ENCODE measurements around the gene NCL.

Gene NCL

GRCh38 chr2:231463698-231464575 is at the start of gene NCL:
Gene NCL, minus strand, starts transcription at chr2:231464484. Its CDS starts 131 bp downstream, at chr2:231464353.
- peak; percentile 72 for DNase-seq (ENCODE audit: low read depth)

- DNase-seq (ENCODE audit: low read depth), result no peak
Observed at GRCh38 chr2:231513746-231514224, 49.5 kb upstream of the NCL start.

GRCh38 chr2:231512222-231512621 is 47.9 kb upstream of the NCL start:
- no peak for DNase-seq (ENCODE audit: low read depth)

- no peak for DNase-seq (ENCODE audit: low read depth)
Observed at GRCh38 chr2:231503766-231504165, 39.5 kb upstream of the NCL start.

- no peak for DNase-seq (ENCODE audit: low read depth)
Observed at GRCh38 chr2:231502596-231502995, 38.3 kb upstream of the NCL start.

GRCh38 chr2:231497651-231498050 is 33.4 kb upstream of the NCL start:
- DNase-seq (ENCODE audit: low read depth), result no peak

GRCh38 chr2:231494669-231495068 is 30.4 kb upstream of the NCL start:
- DNase-seq (ENCODE audit: low read depth), result no peak

- DNase-seq (ENCODE audit: low read depth), result no peak
Observed at GRCh38 chr2:231490801-231491200, 26.5 kb upstream of the NCL start.

GRCh38 chr2:231489990-231490389 is 25.7 kb upstream of the NCL start:
- DNase-seq (ENCODE audit: low read depth), result no peak

GRCh38 chr2:231488331-231488730 is 24.0 kb upstream of the NCL start:
- DNase-seq (ENCODE audit: low read depth), result no peak

GRCh38 chr2:231486851-231487596 is 22.7 kb upstream of the NCL start:
- DNase-seq (ENCODE audit: low read depth), result no peak

- no peak for DNase-seq (ENCODE audit: low read depth)
Observed at GRCh38 chr2:231483398-231484329, 19.4 kb upstream of the NCL start.

GRCh38 chr2:231482806-231483391 is 18.6 kb upstream of the NCL start:
- peak; percentile 51 for DNase-seq (ENCODE audit: low read depth)

GRCh38 chr2:231480781-231481180 is 16.5 kb upstream of the NCL start:
- no peak for DNase-seq (ENCODE audit: low read depth)

GRCh38 chr2:231479455-231479854 is 15.2 kb upstream of the NCL start:
- no peak for DNase-seq (ENCODE audit: low read depth)

- no peak for DNase-seq (ENCODE audit: low read depth)
Observed at GRCh38 chr2:231476920-231477319, 12.6 kb upstream of the NCL start.

GRCh38 chr2:231475965-231476364 is 11.7 kb upstream of the NCL start:
- DNase-seq (ENCODE audit: low read depth), result no peak

- DNase-seq (ENCODE audit: low read depth), result no peak
Observed at GRCh38 chr2:231472816-231473215, 8.5 kb upstream of the NCL start.

GRCh38 chr2:231470246-231470900 is 6.1 kb upstream of the NCL start:
- DNase-seq (ENCODE audit: low read depth), result no peak

- DNase-seq (ENCODE audit: low read depth), result no peak
Observed at GRCh38 chr2:231469583-231469950, 5.3 kb upstream of the NCL start.
